ENCODE results near the gene PDIA5. TPM values are rescaled to one million over a fixed set of nuclear protein-coding genes. Genes with fewer than 3 reads are reported as not detected.
"Not testable (repeated sequence)": the region's sequence is repeated elsewhere in the genome, so short reads cannot be mapped to it uniquely, and the experiment has no call there.

PDIA5 gene
- total RNA-seq, 1 experiment from 2014 or later: 7.7 TPM

DNA sequence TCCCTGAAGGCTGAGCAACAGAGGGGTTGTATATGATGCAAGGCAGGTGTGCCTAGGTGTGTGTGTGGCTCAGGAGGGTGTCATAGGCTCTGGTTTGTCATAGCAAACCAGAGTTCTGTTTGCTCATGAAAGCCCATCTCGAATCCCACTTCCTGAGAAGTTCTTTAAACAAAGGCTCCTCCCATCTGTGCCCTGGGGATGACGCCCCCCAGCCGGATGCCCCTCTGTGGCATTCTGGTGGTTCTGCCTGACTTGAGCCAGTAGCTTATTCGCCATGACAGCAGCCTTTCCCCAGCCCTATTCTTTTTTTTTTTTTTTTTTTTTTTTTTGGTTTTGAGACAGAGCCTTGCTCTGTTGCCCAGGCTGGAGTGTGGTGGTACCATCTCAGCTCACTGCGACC, 45.4 kb downstream of the PDIA5 start:
- Histone ChIP-seq H3K36me3 (no peaks in the 10 kb centered on the region), H3K27ac (no peak overlapping the region), H3K4me3 (no peak overlapping the region), H3K9me3 (replicated peaks) (no peaks in the 10 kb centered on the region), H3K4me1 (replicated peaks) (no peaks in the 10 kb centered on the region), H3K27me3 (replicated peaks) (no peaks in the 10 kb centered on the region)
- no peak for DNase-seq (ENCODE audit: low read depth in 1 of 2, low spot score in 2 of 2)

DNA sequence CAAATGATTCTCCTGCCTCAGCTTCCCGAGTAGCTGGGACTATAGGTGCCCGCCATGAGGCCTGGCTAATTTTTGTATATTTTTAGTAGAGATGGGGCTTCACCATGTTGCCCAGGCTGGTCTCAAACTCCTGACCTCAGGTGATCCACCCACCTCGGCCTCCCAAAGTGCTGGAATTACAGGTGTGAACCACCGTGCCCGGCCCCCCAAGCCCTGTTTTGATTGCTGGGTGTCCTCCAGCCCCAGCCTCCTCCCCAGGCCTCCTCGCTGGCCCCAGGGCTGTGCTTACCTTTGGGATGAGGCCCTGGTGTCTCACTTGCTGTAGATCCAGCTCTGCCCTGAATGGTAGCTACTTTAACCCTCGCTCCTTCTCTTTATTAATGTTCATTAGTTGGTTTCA, 45.8 kb downstream of the PDIA5 start:
- DNase-seq (ENCODE audit: low read depth in 1 of 2, low spot score in 2 of 2); H3K9me3 ChIP-seq (replicated peaks); H3K4me3 ChIP-seq; H3K36me3 ChIP-seq; H3K27ac ChIP-seq; H3K4me1 ChIP-seq (replicated peaks); H3K27me3 ChIP-seq (replicated peaks): not testable (repeated sequence)

DNA sequence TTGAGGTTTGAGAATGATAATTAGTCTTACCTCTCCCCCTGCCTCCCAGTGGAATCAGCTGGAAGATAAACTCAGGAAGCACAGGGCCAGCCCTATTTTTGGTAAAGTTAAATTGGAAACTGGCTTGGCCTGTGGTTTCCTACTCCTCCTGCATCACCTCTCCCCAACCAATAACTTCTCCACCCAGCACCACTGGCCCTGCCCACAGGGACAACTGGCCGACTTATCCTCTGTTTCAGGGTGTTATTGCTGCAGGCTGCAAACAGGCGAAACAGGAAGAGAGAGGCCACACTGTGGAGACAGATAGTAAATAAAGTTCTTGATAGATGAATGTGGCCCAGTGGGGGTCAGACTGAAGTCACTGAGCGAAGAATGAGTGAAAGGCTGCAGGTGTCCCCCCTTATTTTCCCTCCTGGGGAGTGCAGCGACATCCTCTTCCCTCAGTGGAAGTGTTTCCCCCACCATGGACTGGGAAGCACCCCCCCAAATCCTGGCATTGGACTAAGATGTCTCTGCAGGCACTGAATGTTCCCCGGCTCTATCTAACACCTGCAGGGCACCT, 47.1 kb downstream of the PDIA5 start:
- H3K27ac ChIP-seq: no peak overlapping the region
- H3K27me3 ChIP-seq (replicated peaks): no peaks in the 10 kb centered on the region
- no peaks in the 10 kb centered on the region for H3K9me3 ChIP-seq (replicated peaks)
- H3K4me1 ChIP-seq (replicated peaks): no peaks in the 10 kb centered on the region
- H3K4me3 ChIP-seq: no peak overlapping the region
- no peak for DNase-seq (ENCODE audit: low read depth in 1 of 2, low spot score in 2 of 2)
- no peaks in the 10 kb centered on the region for H3K36me3 ChIP-seq

DNA sequence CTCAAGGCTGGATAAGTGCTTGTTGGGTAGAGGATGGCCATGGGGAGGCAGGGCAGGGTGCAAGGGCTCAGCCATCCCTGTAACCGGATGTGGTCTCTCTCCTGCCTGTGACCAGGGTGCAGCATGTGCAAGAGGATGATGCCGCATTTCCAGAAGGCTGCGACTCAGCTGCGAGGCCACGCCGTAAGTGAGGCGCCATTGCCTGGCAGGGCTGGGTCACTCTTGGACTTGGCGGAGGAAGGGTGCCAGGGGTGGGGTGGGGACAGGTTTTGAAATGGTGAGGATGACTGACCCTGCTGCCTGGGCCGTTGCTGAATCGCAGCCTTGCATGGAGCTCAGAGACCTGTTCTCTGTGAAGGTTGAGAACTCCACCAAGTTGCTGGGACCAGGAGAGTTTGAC, 49.3 kb downstream of the PDIA5 start:
- no peaks in the 10 kb centered on the region for H3K9me3 ChIP-seq (replicated peaks)
- no peak overlapping the region for H3K4me3 ChIP-seq
- DNase-seq (ENCODE audit: low read depth in 1 of 2, low spot score in 2 of 2): no peak
- no peaks in the 10 kb centered on the region for H3K4me1 ChIP-seq (replicated peaks)
- no peak overlapping the region for H3K27ac ChIP-seq
- no peaks in the 10 kb centered on the region for H3K27me3 ChIP-seq (replicated peaks)
- no peaks in the 10 kb centered on the region for H3K36me3 ChIP-seq

DNA sequence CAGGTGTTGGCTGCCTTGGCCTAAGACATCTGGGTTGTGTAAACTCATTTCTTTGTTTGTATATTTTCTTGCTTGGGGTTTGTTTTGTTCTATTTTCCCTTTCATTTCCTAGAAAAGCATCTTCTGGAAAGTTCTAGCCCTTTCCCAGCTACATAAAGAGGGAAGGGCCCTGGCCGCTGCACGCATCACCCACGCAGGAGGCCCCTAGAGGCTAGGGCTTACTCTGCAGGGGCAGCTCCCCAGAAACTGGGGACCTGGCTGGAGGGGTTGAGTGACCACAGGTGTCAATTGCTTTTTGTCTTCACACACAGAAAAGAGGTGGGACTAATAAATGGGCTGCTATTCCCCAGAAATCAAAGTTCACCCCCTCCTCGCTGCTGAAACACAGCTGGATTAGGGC, 52.6 kb downstream of the PDIA5 start:
- Histone ChIP-seq H3K4me3 (no peak overlapping the region), H3K4me1 (replicated peaks) (no peaks in the 10 kb centered on the region), H3K27ac (no peak overlapping the region), H3K27me3 (replicated peaks) (no peaks in the 10 kb centered on the region), H3K36me3 (no peaks in the 10 kb centered on the region), H3K9me3 (replicated peaks) (no peaks in the 10 kb centered on the region)
- DNase-seq (ENCODE audit: low read depth in 1 of 2, low spot score in 2 of 2): no peak

DNA sequence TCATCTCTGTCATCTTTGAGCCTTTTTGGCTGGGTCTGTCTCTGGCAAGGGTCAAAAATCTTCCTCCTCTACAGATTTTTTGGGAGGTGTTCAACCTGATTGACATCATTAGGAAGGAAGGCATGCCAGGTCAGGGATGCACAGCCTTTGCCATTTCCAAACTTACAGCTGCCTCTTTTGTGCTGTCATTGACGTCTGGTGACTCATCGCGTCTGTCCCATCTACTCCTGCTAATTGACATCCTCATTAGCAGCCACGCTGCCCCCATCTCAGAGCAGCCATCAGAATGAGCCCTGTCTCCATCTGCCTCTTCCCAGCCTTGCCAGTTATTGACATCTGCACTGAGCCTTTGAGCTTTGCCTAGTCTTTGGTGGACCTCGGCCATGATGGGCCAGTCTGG, 53.0 kb downstream of the PDIA5 start:
- H3K4me1 ChIP-seq (replicated peaks): no peaks in the 10 kb centered on the region
- no peaks in the 10 kb centered on the region for H3K9me3 ChIP-seq (replicated peaks)
- H3K36me3 ChIP-seq: no peaks in the 10 kb centered on the region
- no peak overlapping the region for H3K4me3 ChIP-seq
- no peak overlapping the region for H3K27ac ChIP-seq
- no peak for DNase-seq (ENCODE audit: low read depth in 1 of 2, low spot score in 2 of 2)
- no peaks in the 10 kb centered on the region for H3K27me3 ChIP-seq (replicated peaks)

DNA sequence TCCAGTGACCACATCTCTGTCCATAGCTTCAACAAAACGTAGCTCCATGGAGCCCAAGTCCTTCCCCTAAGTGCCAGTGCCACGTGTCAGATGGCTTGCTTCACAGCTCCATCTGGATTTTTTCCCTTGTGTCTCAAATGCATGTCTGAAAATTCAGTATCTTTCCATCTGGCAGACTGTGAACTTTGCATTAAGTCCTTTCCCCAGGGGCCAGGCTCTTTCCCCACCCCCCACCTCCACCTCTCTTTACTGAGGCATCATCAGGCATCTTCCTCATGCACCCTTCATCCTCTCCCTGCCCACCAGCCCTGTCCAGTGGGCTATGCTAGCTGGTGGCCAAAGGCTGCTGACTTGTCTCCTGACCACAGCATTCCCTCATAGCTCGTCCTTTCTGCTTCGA, 53.7 kb downstream of the PDIA5 start:
- Histone ChIP-seq H3K9me3 (replicated peaks) (no peaks in the 10 kb centered on the region), H3K27me3 (replicated peaks) (no peaks in the 10 kb centered on the region), H3K27ac (no peak overlapping the region), H3K4me3 (no peak overlapping the region), H3K4me1 (replicated peaks) (no peaks in the 10 kb centered on the region), H3K36me3 (no peaks in the 10 kb centered on the region)
- DNase-seq (ENCODE audit: low read depth in 1 of 2, low spot score in 2 of 2): no peak

DNA sequence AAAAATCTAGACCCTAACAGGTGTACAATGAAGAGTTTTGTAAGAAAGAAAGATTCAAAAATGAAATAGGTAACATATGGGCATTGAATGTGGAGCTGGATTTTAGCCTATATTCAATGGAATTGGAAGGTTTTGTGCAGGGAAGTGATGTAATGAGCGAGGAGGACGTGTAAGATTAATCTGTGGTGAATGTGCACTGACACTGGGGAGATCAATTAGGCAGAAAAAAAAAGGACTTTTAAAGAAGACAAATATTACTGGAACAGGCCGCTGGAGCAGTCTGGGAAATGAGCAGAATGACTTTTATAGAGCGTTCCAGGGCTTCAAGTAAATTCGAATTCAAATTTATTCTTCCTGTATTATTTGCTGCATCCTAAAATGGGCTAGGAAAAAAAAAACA, 55.2 kb downstream of the PDIA5 start:
- Histone ChIP-seq H3K4me1 (replicated peaks) (no peaks in the 10 kb centered on the region), H3K36me3 (no peaks in the 10 kb centered on the region), H3K4me3 (no peak overlapping the region), H3K27ac (no peak overlapping the region), H3K9me3 (replicated peaks) (no peaks in the 10 kb centered on the region), H3K27me3 (replicated peaks) (no peaks in the 10 kb centered on the region)
- no peak for DNase-seq (ENCODE audit: low read depth in 1 of 2, low spot score in 2 of 2)

DNA sequence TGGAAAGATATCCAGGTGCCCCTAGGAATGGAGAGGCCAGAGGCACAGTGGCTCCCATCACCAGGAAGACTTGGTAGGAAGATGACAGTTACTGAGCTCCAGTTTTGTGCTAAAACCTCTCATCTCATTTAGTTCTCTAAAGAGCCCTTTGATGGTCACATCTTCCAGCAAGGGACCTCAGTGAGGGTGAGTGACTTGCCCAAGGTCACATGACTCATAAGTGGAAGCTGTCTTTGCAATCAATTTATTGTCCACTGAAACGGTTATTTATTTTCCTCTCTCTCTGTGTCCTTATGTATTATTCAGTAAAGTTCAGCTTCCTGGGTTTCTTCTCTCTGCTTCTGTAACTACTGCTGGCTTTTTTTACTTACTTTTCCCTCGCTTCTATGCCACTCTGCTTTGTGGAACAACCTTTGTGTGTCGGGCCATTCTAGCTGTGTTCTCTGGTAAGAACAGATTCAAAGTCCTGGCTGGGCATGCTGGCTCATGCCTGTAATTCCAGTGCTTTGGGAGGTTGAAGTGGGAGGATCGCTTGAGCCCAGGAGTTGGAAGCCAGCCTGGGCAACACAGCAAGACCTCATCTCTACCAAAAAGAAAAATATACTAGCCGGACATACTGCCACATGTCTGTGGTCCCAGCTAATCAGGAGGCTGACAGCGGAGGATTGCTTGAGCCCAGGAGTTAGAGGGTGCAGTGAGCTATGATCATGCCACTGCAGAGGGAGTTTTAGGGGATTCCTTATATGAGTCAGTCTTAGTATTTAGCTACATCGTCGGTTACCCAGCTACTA, 55.9 kb downstream of the PDIA5 start:
- DNase-seq (ENCODE audit: low read depth in 1 of 2, low spot score in 2 of 2): no peak

DNA sequence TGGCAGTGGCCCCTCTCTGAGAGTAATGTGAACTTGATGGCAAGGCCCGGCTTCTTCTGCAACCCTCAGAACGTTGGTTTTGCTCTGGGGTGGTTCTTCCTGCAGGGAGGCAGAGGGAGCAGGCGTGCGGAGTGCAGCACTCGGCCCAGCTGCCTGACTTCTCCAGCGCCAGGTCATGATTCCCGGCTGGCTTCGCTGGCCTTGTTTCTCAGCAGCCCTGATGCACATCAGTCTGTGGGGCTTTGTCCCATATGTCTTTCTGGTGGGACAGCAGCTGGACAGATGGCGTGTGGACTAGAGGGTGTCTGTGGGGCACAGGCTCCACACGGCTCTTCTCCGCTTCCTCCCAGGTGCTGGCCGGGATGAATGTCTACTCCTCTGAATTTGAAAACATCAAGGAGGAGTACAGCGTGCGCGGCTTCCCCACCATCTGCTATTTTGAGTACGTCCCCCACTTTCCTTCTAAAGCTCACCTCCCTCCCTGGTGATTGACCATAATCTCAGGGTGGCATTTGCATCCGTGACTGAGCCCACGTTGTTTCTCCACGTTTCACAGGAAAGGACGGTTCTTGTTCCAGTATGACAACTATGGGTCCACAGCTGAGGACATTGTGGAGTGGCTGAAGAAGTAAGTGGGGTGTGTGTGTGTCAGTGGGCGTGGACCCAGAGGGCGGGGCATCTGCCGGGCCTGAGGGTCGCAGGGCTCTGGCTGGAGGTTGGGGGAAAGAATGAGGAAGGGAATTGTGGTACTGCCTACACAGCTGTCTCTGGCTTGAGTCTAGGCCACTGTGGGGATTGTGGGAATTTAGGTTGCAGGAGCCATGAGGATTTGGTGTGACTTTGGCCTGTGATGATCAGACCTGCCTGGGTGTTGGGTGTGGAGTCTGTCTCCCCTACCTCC, 57.1 kb downstream of the PDIA5 start:
- 0 out of 2 replicates have a peak, but pooled peaks cover 1% of the 10 kb centered on the region for H3K4me1 ChIP-seq (replicated peaks)
- H3K4me3 ChIP-seq: no peak overlapping the region
- no peak overlapping the region for H3K27ac ChIP-seq
- no peaks in the 10 kb centered on the region for H3K36me3 ChIP-seq
- no peaks in the 10 kb centered on the region for H3K27me3 ChIP-seq (replicated peaks)
- no peaks in the 10 kb centered on the region for H3K9me3 ChIP-seq (replicated peaks)
- no peak for DNase-seq (ENCODE audit: low read depth in 1 of 2, low spot score in 2 of 2)

More for the DNA sequence above, 55.9 kb downstream of the PDIA5 start:
- no peaks in the 10 kb centered on the region for H3K27me3 ChIP-seq (replicated peaks)
- no peaks in the 10 kb centered on the region for H3K4me1 ChIP-seq (replicated peaks)
- H3K9me3 ChIP-seq (replicated peaks): no peaks in the 10 kb centered on the region
- H3K4me3 ChIP-seq: no peak overlapping the region
- H3K27ac ChIP-seq: no peak overlapping the region
- H3K36me3 ChIP-seq: no peaks in the 10 kb centered on the region

DNA sequence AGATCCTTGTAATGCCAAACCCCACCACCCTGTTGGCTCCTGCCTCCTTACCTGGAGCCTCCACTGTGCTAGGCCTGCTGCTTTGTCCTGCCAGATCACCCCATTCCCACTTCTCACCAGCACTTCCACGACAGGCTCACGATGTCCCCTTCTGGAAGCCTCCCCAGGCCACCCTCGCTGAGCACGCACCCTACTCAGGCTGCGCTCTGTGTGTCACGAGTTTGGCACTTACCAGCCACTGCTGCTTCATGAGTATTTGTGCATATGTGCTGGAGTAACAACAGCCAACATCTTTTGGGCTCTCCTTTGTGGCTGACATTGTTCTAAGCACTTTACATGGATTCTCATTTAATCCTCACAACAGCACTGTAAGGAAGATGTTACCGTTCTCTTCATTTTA, 58.1 kb downstream of the PDIA5 start:
- no peak overlapping the region for H3K27ac ChIP-seq
- no peaks in the 10 kb centered on the region for H3K9me3 ChIP-seq (replicated peaks)
- 0 out of 2 replicates have a peak, but pooled peaks cover 3% of the 10 kb centered on the region for H3K4me1 ChIP-seq (replicated peaks)
- H3K27me3 ChIP-seq (replicated peaks): no peaks in the 10 kb centered on the region
- H3K4me3 ChIP-seq: no peak overlapping the region
- no peaks in the 10 kb centered on the region for H3K36me3 ChIP-seq
- no peak for DNase-seq (ENCODE audit: low read depth in 1 of 2, low spot score in 2 of 2)

DNA sequence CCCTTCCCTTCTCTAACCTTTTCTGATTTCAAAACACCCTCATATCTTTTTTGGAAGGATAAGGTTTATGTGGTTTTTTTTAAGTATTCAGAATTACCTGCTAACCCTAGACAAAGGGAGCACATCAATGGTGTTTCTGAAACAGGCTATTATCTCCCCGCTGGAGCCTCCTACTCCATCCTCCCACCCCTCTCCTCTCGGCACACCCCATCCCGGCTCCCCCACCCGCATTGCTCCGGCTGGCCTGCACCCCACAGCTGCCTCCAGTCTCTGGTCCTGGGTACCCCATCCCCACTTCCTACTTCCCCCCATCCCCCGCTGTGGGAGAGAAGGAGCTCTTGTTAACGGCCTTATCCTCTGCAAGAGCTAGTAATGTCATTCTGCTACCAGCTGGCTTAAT, 59.2 kb downstream of the PDIA5 start:
- no peak for DNase-seq (ENCODE audit: low read depth in 1 of 2, low spot score in 2 of 2)
- H3K4me1 ChIP-seq (replicated peaks): 0 out of 2 replicates have a peak, but pooled peaks cover 3% of the 10 kb centered on the region
- H3K9me3 ChIP-seq (replicated peaks): no peaks in the 10 kb centered on the region
- no peak overlapping the region for H3K27ac ChIP-seq
- no peak overlapping the region for H3K4me3 ChIP-seq
- no peaks in the 10 kb centered on the region for H3K36me3 ChIP-seq
- no peaks in the 10 kb centered on the region for H3K27me3 ChIP-seq (replicated peaks)

DNA sequence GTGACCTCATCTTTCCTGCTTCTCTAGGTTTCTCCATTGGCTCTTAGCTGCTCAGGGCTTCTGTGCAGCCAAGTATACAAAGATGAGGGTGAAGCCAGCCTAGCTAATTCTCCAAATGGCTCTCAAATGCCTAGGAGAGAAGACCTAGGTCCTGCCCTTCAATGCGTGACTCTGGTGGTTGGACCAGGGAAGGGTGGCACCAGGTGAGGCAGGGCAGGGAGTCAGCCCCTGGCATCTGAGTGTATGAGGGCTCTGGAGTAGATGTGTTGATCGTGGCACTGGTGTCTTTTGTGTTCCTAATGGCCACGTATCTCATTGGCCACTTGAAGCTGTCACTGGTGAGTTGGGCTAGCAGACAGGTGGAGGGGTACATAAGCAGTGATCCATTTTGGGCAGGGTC, 59.8 kb downstream of the PDIA5 start:
- H3K36me3 ChIP-seq: no peaks in the 10 kb centered on the region
- no peak overlapping the region for H3K4me3 ChIP-seq
- H3K4me1 ChIP-seq (replicated peaks): 0 out of 2 replicates have a peak, but pooled peaks cover 3% of the 10 kb centered on the region
- no peaks in the 10 kb centered on the region for H3K27me3 ChIP-seq (replicated peaks)
- no peak overlapping the region for H3K27ac ChIP-seq
- DNase-seq (ENCODE audit: low read depth in 1 of 2, low spot score in 2 of 2): no peak
- no peaks in the 10 kb centered on the region for H3K9me3 ChIP-seq (replicated peaks)

DNA sequence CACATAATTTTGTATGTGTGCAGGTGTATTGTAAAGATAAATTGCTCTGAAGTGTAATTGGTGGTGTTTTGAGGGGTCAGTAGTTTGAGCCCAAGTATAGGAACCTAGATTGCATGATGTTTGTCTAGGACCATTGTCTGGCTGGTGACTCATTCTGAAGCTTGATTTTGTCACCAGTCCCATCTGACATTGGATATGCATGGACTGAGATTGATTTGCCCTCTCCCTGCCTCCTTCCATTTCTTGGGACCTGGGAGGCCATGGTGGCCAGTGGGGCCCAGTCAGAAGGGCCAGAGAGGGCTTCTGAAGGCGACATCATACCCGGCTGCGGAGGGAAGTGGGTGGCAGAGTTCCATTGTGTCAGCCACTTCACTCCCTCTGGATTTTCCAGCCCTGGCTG, 62.3 kb downstream of the PDIA5 start:
- Histone ChIP-seq H3K4me3 (no peak overlapping the region), H3K36me3 (no peaks in the 10 kb centered on the region), H3K27me3 (replicated peaks) (no peaks in the 10 kb centered on the region), H3K4me1 (replicated peaks) (0 out of 2 replicates have a peak, but pooled peaks cover 3% of the 10 kb centered on the region), H3K27ac (no peak overlapping the region), H3K9me3 (replicated peaks) (no peaks in the 10 kb centered on the region)
- DNase-seq (ENCODE audit: low read depth in 1 of 2, low spot score in 2 of 2): no peak
